Measurements from ENCODE around the gene S1PR1.
A peak's percentile ranks its signal among the peaks of the same experiment; 100 is the strongest.
"Not testable (repeated sequence)": the region's sequence is repeated elsewhere in the genome, so short reads cannot be mapped to it uniquely, and the experiment has no call there.

The S1PR1 gene

DNA sequence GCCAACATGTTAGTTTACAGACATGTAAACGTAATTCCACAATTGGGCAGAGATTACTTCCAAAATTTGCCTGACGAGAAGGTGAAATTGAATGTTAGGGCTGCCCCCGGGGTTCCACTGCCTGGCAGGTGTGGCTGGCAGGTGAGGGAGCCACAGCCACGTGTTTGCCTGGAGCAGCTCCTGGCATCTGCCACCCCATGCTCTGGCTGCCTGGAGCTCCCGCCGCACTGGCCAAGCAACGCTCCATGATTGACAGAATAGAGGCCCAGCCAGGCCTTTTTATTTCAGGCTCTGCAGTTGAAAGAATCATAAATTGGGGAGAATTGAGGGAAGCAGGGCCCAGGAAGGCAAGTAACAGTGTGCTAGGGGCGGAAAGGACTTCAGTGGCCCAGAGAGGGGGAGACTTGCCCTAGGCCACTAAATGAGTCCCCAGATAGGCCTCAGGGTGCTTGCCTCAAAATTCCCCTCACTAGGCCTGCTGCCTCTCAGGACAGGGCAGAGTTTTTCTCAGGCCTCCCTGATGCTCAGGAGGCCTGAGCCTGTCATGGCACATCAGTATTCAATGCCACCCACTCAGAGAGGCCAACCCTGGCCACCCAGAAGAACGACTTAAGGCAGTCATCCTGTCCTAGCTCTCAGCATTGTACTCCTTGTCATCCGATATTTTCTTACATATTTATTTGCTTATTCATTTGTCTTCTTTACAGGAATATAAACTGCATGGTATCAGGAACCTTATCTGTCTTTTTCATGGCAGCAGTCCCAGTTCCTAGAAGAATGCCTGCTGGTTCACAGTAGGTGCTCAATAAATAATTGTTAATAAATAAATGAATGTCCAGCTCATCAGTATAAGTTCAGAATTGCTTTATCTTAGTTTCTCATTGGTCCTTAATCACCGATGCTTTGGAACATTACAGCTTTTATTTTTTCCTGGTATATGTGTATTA lies 16.6 kb upstream of the S1PR1 start:
- DNase-seq (ENCODE audit: low read depth) = no peak

DNA sequence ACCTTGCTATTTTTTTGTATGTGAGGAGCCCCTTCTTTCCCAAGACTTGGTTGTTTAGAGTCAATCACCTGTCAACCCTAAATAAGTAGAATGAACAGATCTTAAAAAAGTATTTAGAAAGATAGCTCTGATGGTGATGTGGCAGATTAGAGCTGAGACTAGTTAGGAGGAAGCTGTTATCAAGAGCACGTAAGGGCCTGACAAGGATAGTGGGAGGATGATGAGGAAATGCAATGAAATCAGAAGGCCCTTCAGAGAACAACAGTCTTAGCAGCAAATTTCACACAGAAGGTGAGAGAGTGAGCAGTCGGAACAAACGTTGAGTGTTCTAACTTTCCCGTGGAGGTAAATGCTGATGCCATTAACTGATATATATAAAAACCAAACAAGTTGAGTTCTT lies 15.9 kb upstream of the S1PR1 start:
- no peak for DNase-seq (ENCODE audit: low read depth)

DNA sequence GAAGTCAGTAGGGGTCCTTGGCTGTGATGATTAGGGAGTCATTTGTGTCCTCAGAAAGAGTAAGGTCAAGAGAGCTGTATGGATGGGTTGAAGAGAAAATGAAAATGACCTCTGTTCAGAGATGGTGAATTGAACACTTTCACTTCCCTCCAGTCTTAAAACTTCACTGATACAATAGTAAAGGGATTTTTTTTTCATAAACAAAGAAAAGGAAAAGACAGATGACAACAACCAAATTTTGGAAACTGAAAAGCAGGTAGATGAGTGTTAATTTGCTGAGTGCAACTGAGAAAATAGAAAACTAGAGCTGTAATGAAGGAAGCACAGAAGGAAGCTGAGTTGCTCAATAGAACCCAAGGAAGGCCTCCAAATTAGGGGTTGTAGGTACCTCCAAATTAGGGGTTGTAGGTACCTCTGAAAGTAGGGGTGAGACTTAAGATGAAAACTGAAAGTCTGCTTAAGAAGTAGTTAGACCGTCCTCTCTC lies 14.8 kb upstream of the S1PR1 start:
- DNase-seq (ENCODE audit: low read depth) = no peak

DNA sequence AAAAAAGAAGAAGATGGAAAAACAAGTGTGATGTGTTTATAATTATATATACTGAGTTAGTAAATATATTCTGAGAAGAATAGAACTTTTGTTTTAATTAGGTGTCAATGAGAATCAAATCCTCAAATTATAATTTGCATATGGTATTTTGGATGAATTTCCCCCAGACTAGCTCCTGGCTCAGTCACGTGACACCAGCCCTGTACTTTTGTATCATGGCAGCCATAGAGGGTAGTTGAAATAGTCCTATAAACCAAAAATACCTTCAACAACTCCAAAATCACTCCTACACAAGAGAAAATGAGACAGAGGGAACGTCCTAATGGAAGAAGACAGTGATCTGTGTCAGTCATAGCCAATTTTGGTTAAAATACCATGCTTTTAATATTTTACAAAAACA lies 9.0 kb upstream of the S1PR1 start:
- no peak for DNase-seq (ENCODE audit: low read depth)

DNA sequence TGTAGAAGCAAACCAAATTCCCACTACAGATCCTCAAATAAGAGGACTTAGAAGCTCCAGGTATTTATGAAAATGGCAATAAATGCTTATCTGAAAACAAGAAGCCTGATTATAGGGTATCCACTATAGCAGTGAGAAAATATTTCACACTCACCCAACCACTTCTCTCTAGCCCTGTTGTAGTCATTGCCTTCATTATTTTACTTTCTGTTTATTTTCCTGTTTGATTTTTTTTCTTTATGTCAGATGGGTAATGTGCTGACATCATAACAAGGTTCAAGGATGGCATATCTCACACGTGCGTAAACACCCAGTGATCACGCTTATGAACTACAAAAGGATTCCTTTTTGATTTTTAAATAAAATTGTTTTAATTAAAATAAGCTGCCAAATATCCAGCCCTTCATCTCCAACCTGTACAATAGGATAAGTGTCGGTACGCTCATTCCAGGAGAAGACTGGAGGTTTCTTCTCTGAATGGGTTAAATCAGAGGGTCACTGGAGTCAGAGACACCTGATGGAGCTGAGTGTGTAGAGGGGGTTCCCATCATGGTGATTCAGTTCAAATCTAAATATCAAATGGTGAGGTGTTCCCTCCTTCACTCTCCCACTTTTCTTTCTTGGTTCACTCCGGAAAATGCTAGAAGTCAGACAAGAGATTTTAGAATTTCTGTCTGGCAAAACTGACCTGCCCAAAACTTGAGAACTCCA lies 8.2 kb upstream of the S1PR1 start:
- no peak for DNase-seq (ENCODE audit: low read depth)

DNA sequence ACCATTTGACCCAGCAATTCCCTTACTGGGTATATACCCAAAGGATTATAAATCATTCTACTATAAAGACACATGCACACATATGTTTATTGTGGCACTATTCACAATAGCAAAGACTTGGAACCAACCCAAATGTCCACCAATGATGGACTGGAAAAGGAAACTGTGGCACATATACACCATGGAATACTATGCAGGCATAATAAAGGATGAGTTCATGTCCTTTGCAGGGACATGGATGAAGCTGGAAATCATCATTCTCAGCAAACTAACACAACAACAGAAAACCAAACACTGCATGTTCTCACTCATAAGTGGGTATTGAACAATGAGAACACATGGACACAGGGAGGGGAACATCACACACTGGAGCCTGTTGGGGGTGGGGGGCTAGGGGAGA lies 4.6 kb upstream of the S1PR1 start:
- not testable (repeated sequence) for DNase-seq (ENCODE audit: low read depth)

DNA sequence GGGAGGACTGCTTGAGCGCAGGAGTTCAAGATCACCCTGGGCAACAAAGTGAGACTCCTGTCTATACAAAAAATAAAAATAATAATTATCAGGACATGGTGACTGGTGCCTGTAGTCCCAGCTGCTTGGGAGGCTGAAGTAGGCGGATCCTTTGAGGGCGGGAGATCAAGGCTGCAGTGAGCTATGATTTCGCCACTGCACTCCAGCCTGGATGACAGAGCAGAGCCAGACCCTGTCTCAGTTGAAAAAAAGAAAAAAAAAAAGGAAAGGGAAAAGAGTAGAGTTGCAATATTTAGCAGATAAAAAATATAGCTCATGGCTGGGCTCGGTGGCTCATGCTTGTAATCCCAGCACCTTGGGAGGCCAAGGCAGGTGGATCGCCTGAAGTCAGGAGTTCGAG lies 3.3 kb upstream of the S1PR1 start:
- DNase-seq (ENCODE audit: low read depth) = no peak

DNA sequence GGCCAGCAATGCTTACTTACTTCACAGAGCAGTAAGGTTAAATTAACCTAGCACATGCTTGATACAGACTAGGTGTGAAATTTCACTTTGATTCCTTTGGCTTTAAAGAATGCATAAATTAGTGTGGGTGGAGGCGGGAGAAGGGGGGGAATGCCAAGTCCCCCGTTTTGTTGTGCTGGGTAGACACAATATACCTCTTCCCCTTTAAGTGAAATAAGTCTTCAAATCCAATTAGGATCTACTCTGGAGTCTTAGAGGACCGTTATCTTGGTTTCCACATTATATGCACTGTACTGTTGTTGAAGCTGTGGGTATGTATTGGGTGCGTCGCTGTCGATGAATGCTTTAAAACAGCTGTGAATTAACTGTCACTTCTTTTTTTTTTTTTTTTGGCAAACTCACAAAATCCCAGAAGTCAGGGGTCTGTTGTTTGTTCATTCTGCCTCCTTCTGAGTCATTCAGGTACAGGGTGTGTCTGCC lies 1.6 kb upstream of the S1PR1 start:
- DNase-seq (ENCODE audit: low read depth) = no peak

DNA sequence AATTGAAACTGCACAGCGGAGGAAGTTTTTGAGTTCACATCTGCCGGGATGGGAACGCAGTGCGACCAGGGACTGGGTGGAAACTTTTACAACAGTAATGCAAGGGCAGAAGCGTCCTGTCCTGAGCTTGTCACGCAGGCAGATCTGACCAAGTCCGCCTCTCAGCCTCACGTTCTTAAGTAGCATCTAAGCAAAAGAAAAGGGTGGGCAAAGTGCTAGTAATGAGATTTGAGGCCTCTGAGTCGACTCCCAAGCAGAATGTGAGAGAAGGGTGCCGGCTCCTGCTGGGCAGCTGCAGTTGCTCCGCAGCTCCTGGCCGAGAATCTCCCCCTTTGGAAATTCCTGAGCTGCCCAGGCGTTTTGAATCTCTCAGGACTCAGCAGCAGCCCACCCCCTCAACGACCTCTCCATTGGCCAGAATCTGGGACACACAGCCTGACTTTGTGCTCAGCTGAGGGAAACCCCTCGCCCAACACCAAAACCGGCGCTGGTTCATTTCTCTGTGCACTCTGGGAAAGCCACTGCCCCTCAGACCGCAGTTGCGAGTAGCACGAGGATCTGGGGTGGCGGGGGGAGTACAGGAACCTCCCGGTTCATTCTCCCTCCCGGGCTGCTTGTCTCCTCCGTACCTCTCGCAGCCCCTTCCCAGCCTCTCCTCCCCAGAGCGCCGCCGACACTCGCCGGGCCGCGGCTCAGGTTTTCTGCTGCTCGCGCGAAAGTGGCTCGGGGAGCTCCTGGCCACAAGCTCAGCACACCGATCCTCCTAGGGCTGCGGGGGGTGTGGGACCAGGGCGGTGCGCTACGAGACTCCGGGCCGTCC lies 913 bp upstream of the S1PR1 start:
- no peak for DNase-seq (ENCODE audit: low read depth)

DNA sequence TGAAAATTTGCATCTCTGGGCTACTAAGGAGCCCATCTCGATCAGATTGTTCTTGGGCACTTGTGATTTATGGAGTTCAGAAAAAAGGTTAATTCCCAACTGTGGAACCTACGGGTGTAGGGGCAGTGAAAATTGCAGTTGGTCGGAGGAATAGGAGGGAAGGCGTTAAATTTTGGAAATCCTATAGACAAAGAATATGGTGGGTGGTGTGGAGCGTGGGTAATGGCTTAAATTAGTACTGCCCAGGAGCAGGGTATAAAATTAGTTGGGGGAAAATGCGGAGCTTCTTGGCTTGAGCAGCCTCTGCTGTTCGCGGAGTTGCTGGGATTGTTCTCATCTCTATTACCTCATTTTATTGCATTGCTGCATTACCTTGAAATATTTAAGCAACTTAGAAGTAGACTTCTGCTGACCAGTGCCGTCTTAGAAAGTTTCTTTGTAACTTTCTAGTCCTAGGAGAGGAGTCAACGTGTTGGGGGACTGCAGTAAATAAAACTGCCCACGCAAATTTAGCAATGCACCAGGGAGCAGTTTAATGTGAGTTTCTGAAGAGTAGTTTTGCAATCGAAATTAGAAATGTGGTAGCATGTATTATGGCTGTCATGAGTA lies 514 bp downstream of the S1PR1 start:
- DNase-seq (ENCODE audit: low read depth) = no peak

DNA sequence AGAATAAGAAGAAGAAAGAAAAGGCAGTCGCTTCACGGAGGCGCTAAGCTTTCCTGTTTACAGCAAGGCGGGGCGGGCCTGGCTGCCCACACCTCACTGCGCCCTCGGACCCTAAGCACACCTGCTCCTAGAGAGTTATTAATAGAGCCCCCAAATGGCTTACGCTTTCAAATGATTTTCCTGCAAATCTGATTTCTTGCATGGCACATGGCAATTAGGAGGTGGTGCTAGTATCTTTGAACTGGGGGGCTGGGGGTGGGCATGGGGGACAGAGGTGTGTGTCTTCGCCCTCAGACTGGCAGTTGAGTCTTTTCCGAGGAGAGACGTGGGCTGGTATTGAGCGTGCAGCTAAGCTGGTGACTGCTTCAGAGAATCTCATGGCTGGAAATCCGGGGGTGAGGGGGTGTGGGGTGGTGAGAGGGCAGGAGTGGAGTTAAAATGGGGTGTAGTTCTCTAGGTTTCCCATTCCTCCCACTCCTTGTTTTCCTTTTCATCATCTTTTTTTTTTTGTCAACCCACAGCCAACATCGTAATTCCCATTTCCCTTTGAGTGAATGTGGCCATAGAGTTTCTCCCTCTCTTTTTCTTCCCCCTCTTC lies 1.3 kb downstream of the S1PR1 start:
- DNase-seq (ENCODE audit: low read depth) = no peak

DNA sequence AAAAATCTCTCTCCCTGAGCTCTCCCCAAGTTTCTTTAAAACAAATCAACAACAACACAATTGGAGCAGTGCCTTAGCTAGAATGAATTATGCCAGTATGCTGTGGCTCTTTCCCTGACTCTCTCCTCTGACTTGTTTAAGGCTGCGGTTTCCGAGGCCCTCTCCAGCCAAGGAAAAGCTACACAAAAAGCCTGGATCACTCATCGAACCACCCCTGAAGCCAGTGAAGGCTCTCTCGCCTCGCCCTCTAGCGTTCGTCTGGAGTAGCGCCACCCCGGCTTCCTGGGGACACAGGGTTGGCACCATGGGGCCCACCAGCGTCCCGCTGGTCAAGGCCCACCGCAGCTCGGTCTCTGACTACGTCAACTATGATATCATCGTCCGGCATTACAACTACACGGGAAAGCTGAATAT lies 1.9 kb downstream of the S1PR1 start:
- DNase-seq (ENCODE audit: low read depth) = peak; percentile 88

DNA sequence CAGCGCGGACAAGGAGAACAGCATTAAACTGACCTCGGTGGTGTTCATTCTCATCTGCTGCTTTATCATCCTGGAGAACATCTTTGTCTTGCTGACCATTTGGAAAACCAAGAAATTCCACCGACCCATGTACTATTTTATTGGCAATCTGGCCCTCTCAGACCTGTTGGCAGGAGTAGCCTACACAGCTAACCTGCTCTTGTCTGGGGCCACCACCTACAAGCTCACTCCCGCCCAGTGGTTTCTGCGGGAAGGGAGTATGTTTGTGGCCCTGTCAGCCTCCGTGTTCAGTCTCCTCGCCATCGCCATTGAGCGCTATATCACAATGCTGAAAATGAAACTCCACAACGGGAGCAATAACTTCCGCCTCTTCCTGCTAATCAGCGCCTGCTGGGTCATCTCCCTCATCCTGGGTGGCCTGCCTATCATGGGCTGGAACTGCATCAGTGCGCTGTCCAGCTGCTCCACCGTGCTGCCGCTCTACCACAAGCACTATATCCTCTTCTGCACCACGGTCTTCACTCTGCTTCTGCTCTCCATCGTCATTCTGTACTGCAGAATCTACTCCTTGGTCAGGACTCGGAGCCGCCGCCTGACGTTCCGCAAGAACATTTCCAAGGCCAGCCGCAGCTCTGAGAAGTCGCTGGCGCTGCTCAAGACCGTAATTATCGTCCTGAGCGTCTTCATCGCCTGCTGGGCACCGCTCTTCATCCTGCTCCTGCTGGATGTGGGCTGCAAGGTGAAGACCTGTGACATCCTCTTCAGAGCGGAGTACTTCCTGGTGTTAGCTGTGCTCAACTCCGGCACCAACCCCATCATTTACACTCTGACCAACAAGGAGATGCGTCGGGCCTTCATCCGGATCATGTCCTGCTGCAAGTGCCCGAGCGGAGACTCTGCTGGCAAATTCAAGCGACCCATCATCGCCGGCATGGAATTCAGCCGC lies 2.5 kb downstream of the S1PR1 start:
- no peak for DNase-seq (ENCODE audit: low read depth)

DNA sequence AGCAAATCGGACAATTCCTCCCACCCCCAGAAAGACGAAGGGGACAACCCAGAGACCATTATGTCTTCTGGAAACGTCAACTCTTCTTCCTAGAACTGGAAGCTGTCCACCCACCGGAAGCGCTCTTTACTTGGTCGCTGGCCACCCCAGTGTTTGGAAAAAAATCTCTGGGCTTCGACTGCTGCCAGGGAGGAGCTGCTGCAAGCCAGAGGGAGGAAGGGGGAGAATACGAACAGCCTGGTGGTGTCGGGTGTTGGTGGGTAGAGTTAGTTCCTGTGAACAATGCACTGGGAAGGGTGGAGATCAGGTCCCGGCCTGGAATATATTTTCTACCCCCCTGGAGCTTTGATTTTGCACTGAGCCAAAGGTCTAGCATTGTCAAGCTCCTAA lies 3.2 kb downstream of the S1PR1 start:
- no peak for DNase-seq (ENCODE audit: low read depth)

DNA sequence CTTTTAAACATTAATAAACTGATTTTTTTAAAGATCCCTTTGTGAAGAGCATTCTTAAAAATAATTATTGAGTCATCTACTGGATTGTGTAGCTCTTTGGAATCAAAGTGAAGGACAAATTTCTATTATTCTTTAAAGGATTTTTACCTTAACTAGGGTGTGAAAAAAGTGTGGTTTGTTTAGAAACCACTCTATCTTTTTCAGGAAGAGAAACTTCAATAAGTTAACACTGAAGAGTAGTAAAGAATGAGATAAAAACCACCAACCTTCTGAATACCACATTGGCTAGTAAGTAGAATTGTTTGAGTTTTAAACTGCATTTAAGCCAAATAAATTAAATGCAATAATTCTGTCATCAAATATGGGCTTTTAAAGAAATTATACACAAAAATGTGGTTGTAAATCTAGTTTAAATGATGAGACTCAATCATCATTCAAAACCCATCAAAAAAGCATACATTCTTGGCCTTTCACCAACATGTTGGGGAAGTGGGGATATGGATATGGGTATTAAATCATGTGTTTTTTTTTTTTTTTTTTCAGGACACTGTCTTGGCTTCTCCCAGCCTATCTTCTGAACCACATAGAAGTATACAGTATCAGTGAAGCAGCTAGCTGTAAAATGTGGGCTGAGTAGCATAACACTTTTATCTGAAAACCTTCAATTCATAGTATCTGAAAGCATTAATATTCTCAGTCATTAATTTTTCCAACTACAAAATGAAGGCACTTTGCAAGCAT lies 4.8 kb downstream of the S1PR1 start:
- no peak for DNase-seq (ENCODE audit: low read depth)

DNA sequence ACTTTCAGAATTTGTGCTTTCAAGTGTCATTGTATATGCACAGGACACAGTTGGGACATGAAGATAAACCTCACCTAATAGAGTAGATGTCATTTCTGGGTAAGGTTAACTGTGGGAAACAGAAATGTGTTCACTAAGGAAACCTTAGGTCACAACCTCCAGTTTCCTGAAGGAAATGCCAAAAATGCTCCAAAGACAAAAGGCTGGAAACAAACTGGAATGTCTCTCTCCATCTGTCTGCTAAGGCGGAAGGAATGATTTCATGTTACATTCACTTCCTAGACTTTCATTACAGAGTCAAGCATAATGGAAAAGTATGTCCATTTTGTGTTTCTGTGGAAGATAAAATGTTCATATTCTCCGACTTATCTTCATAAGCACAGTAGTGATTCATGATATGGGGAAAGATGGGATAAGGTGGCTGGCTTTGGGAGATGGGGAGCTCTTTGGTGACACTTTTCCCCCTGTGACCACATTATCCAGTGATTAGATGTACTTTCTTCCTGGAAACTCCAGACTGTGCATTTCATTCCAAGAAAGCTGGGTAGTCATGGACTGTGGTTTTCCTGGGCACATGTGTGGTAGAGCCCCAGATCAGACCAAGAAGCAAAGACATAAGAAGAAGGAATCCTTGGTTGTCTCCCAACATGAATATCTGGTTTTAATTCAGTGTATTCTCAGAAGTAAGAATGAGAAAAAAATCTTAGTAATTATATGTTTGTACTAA lies 5.7 kb downstream of the S1PR1 start:
- no peak for DNase-seq (ENCODE audit: low read depth)

DNA sequence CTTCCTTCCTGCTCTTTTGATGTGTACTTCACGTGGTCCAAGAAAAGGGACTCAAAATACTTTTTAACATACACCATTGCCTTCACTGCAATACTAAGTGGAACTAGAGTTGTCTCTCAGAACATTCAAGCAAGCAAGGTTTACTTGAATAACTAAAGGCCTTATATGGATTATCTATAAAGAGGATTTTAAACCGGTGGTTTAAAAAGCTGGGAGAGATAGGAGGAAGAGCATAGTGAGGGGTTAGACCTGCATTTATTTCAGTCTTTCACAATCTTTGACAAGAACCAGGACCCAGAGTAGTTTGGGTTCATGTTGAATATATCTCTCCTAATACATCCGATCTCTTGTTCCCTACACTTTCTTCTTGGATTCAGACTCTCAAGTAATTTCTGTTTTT lies 6.9 kb downstream of the S1PR1 start:
- no peak for DNase-seq (ENCODE audit: low read depth)

DNA sequence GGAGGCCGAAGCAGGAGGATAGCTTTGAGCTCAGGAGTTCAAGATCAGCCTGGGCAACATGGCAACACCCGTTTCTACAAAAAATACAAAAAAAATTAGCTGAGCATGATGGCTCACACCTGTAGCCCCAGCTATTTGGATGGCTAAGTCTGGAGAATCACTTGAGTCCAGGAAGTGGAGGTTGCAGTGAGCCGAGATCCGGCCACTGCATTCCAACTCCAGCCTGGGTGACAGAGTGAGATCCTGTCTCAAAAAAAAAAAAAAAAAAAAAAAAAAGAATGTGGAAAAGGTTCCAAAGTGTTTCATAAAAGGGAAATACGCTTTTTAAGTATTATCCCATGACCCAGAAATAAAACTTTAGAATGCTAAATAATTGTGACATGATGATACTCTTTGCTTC lies 8.0 kb downstream of the S1PR1 start:
- DNase-seq (ENCODE audit: low read depth) = no peak
